SK-N-SH treated with all-trans-retinoic acid at 6 μM for 48 hours (cell line): ENCODE measurements around the gene LRRN1.

ENCODE experiments used
- ATAC-seq: fragments of 200-7000 bp; cut with Tn5 transposase; 3 replicates; pipeline ENCODE4 v1.9.1; 2020; ENCODE audit warnings: mild to moderate bottlenecking, moderate library complexity
- ARNTL ChIP-seq: fragments of 450-650 bp; formaldehyde crosslinking; IDR thresholded peaks from 2 replicates; pipeline ENCODE4 v1.5.0; 2020; ENCODE audit warnings: low read depth, mild to moderate bottlenecking, moderate library complexity, borderline replicate concordance
- BACH2 ChIP-seq: fragments of 250-450 bp; sonication (Bioruptor Pico); IDR thresholded peaks from 2 replicates; pipeline ENCODE4 v1.9.0; 2021; ENCODE audit warnings: mild to moderate bottlenecking, borderline replicate concordance
- CSDC2 ChIP-seq: fragments of 250-450 bp; sonication (Bioruptor Pico); IDR thresholded peaks from 2 replicates; pipeline ENCODE4 v1.5.0; 2020; ENCODE audit warnings: mild to moderate bottlenecking, moderate library complexity
- ESRRG ChIP-seq: fragments of 250-450 bp; sonication (Bioruptor Pico); IDR thresholded peaks from 2 replicates; pipeline ENCODE4 v1.6.1; 2021; ENCODE audit warnings: mild to moderate bottlenecking
- GLIS3 ChIP-seq: fragments of 250-450 bp; sonication (Bioruptor Pico); IDR thresholded peaks from 2 replicates; pipeline ENCODE4 v1.5.0; 2020; ENCODE audit warnings: mild to moderate bottlenecking, moderate library complexity
- ISL1 ChIP-seq: fragments of 250-450 bp; sonication (Bioruptor Pico); IDR thresholded peaks from 2 replicates; pipeline ENCODE4 v2.1.2; 2022; ENCODE audit warnings: mild to moderate bottlenecking, moderate library complexity
- OSR1 ChIP-seq: fragments of 250-450 bp; sonication (Bioruptor Pico); IDR thresholded peaks from 2 replicates; pipeline ENCODE4 v1.8.0; 2022; ENCODE audit warnings: moderate library complexity, mild to moderate bottlenecking, inconsistent platforms
- PPARA ChIP-seq: fragments of 250-450 bp; sonication (Bioruptor Pico); IDR thresholded peaks from 2 replicates; pipeline ENCODE4 v1.5.0; 2020; ENCODE audit warnings: mild to moderate bottlenecking, borderline replicate concordance
- RARB ChIP-seq: fragments of 250-450 bp; sonication (Bioruptor Pico); IDR thresholded peaks from 2 replicates; pipeline ENCODE4 v1.8.0; 2021; ENCODE audit warnings: mild to moderate bottlenecking, moderate library complexity
- SNAI2 ChIP-seq: fragments of 250-450 bp; sonication (Bioruptor Pico); IDR thresholded peaks from 2 replicates; pipeline ENCODE4 v1.5.0; 2020; ENCODE audit warnings: mild to moderate bottlenecking, moderate library complexity
- TCF4 ChIP-seq: fragments of 250-450 bp; sonication (Bioruptor Pico); IDR thresholded peaks from 2 replicates; pipeline ENCODE4 v1.8.0; 2021; ENCODE audit warnings: mild to moderate bottlenecking, moderate library complexity, borderline replicate concordance
- TOX ChIP-seq: fragments of 250-450 bp; sonication (Bioruptor Pico); IDR thresholded peaks from 2 replicates; pipeline ENCODE4 v1.8.0; 2021; ENCODE audit warnings: mild to moderate bottlenecking, moderate library complexity, borderline replicate concordance
- ZC3H10 ChIP-seq: fragments of 250-450 bp; sonication (Bioruptor Pico); IDR thresholded peaks from 2 replicates; pipeline ENCODE4 v1.5.1; 2021; ENCODE audit warnings: mild to moderate bottlenecking, moderate library complexity
- ZFP3 ChIP-seq: fragments of 250-450 bp; sonication (Bioruptor Pico); IDR thresholded peaks from 2 replicates; pipeline ENCODE4 v1.5.0; 2020; ENCODE audit warnings: mild to moderate bottlenecking, moderate library complexity
- ZNF565 ChIP-seq: fragments of 450-650 bp; formaldehyde crosslinking; conservative IDR thresholded peaks from 2 replicates; pipeline ENCODE4 v1.5.0; 2020; ENCODE audit warnings: low read depth, mild to moderate bottlenecking, moderate library complexity
- ZNF70 ChIP-seq: fragments of 450-650 bp; formaldehyde crosslinking; IDR thresholded peaks from 2 replicates; pipeline ENCODE4 v1.5.0; 2020; ENCODE audit warnings: mild to moderate bottlenecking, moderate library complexity
- ZNF8 ChIP-seq: fragments of 450-650 bp; formaldehyde crosslinking; IDR thresholded peaks from 2 replicates; pipeline ENCODE4 v1.5.0; 2020; ENCODE audit warnings: mild to moderate bottlenecking, moderate library complexity
- TF ChIP-seq, protein P1 (sequence below): fragments of 250-450 bp; sonication (Bioruptor Pico); IDR thresholded peaks from 2 replicates; pipeline ENCODE4 v1.8.0; 2021; ENCODE audit warnings: low read depth, mild to moderate bottlenecking, moderate library complexity, borderline replicate concordance
- TF ChIP-seq, protein P2 (sequence below): fragments of 250-450 bp; sonication (Bioruptor Pico); IDR thresholded peaks from 2 replicates; pipeline ENCODE4 v1.5.0; 2020; ENCODE audit warnings: mild to moderate bottlenecking, moderate library complexity
- TF ChIP-seq, protein P3 (sequence below): fragments of 250-450 bp; sonication (Bioruptor Pico); IDR thresholded peaks from 2 replicates; pipeline ENCODE4 v1.5.1; 2021; ENCODE audit warnings: mild to moderate bottlenecking, moderate library complexity
- TF ChIP-seq, protein P4 (sequence below): fragments of 250-450 bp; sonication (Bioruptor Pico); IDR thresholded peaks from 2 replicates; pipeline ENCODE4 v1.8.0; 2020; ENCODE audit warnings: mild to moderate bottlenecking, moderate library complexity, borderline replicate concordance
- TF ChIP-seq, protein P5 (sequence below): fragments of 250-450 bp; sonication (Bioruptor Pico); IDR thresholded peaks from 2 replicates; pipeline ENCODE4 v1.5.1; 2020; ENCODE audit warnings: low read depth, mild to moderate bottlenecking, moderate library complexity

The LRRN1 gene

DNA sequence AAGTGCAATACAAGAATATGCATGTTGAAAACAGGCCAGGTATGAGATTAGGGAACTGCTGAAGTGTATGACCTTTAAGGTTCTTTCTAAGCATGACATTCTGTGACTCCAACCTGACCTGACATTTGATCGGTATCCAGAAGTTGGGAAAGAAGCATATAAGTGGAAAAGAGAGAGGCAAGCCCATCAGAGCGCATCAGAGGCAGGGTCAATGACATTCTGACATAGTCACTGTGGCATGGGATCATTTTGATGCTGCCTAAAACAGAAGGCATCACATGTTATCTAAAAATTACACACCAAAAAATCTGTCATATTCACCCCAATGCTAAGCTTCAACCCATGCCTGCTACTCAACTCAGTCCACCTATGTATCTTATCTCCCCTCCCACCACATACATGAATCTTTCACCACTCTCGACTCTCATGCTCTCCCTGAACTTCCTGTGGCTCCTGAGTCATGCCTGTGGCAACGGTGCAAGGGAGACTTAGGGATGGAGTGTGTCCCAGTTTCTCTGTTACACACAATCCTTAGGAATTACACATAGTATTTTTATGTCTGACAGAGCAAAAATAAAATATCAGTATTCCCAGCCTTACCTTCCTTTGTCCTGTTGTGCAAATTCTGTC lies 20.5 kb upstream of the LRRN1 start:
- TF ChIP-seq, protein P1, sequence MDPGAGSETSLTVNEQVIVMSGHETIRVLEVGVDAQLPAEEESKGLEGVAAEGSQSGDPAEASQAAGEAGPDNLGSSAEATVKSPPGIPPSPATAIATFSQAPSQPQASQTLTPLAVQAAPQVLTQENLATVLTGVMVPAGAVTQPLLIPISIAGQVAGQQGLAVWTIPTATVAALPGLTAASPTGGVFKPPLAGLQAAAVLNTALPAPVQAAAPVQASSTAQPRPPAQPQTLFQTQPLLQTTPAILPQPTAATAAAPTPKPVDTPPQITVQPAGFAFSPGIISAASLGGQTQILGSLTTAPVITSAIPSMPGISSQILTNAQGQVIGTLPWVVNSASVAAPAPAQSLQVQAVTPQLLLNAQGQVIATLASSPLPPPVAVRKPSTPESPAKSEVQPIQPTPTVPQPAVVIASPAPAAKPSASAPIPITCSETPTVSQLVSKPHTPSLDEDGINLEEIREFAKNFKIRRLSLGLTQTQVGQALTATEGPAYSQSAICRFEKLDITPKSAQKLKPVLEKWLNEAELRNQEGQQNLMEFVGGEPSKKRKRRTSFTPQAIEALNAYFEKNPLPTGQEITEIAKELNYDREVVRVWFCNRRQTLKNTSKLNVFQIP (CRISPR knock-in tag): no peak
- TF ChIP-seq, protein P2, sequence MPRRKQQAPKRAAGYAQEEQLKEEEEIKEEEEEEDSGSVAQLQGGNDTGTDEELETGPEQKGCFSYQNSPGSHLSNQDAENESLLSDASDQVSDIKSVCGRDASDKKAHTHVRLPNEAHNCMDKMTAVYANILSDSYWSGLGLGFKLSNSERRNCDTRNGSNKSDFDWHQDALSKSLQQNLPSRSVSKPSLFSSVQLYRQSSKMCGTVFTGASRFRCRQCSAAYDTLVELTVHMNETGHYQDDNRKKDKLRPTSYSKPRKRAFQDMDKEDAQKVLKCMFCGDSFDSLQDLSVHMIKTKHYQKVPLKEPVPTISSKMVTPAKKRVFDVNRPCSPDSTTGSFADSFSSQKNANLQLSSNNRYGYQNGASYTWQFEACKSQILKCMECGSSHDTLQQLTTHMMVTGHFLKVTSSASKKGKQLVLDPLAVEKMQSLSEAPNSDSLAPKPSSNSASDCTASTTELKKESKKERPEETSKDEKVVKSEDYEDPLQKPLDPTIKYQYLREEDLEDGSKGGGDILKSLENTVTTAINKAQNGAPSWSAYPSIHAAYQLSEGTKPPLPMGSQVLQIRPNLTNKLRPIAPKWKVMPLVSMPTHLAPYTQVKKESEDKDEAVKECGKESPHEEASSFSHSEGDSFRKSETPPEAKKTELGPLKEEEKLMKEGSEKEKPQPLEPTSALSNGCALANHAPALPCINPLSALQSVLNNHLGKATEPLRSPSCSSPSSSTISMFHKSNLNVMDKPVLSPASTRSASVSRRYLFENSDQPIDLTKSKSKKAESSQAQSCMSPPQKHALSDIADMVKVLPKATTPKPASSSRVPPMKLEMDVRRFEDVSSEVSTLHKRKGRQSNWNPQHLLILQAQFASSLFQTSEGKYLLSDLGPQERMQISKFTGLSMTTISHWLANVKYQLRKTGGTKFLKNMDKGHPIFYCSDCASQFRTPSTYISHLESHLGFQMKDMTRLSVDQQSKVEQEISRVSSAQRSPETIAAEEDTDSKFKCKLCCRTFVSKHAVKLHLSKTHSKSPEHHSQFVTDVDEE (CRISPR knock-in tag): no peak
- no peak for TF ChIP-seq PPARA
- TF ChIP-seq ZNF565 (CRISPR knock-in tag): no peak
- no peak for TF ChIP-seq RARB
- no peak for TF ChIP-seq ESRRG (CRISPR knock-in tag)
- TF ChIP-seq, protein P3, sequence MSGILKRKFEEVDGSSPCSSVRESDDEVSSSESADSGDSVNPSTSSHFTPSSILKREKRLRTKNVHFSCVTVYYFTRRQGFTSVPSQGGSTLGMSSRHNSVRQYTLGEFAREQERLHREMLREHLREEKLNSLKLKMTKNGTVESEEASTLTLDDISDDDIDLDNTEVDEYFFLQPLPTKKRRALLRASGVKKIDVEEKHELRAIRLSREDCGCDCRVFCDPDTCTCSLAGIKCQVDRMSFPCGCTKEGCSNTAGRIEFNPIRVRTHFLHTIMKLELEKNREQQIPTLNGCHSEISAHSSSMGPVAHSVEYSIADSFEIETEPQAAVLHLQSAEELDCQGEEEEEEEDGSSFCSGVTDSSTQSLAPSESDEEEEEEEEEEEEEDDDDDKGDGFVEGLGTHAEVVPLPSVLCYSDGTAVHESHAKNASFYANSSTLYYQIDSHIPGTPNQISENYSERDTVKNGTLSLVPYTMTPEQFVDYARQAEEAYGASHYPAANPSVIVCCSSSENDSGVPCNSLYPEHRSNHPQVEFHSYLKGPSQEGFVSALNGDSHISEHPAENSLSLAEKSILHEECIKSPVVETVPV: no peak
- TF ChIP-seq ARNTL: no peak
- TF ChIP-seq GLIS3: no peak
- TF ChIP-seq, all 23 proteins: peak for 0
- no peak for ATAC-seq

DNA sequence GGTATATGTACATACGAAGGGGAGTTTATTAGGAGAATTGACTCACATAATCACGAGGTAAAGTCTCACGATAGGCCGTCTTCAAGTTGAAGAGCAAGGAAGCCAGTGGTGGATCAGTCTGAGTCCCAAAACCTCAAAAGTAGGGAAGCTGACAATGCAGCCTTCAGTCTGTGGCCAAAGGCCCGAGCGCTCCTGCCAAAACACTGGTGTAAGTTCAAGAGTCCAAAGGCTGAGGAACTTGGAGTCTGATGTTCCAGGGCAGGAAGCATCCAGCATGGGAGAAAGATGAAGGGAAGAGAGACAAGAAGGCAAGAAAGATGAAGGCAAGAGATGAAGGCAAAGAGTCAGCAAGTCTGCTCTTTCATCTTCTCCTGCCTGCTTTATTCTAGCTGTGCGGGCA lies 16.8 kb upstream of the LRRN1 start:
- ATAC-seq: no peak
- TF ChIP-seq, protein P3: no peak
- no peak for TF ChIP-seq ZNF70 (CRISPR knock-in tag)
- TF ChIP-seq PPARA: no peak
- no peak for TF ChIP-seq ZNF8 (CRISPR knock-in tag)
- TF ChIP-seq, protein P4, sequence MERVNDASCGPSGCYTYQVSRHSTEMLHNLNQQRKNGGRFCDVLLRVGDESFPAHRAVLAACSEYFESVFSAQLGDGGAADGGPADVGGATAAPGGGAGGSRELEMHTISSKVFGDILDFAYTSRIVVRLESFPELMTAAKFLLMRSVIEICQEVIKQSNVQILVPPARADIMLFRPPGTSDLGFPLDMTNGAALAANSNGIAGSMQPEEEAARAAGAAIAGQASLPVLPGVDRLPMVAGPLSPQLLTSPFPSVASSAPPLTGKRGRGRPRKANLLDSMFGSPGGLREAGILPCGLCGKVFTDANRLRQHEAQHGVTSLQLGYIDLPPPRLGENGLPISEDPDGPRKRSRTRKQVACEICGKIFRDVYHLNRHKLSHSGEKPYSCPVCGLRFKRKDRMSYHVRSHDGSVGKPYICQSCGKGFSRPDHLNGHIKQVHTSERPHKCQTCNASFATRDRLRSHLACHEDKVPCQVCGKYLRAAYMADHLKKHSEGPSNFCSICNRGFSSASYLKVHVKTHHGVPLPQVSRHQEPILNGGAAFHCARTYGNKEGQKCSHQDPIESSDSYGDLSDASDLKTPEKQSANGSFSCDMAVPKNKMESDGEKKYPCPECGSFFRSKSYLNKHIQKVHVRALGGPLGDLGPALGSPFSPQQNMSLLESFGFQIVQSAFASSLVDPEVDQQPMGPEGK (CRISPR knock-in tag): no peak
- no peak for TF ChIP-seq ZFP3
- TF ChIP-seq, protein P5, sequence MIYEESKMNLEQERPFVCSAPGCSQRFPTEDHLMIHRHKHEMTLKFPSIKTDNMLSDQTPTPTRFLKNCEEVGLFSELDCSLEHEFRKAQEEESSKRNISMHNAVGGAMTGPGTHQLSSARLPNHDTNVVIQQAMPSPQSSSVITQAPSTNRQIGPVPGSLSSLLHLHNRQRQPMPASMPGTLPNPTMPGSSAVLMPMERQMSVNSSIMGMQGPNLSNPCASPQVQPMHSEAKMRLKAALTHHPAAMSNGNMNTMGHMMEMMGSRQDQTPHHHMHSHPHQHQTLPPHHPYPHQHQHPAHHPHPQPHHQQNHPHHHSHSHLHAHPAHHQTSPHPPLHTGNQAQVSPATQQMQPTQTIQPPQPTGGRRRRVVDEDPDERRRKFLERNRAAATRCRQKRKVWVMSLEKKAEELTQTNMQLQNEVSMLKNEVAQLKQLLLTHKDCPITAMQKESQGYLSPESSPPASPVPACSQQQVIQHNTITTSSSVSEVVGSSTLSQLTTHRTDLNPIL: no peak
- no peak for TF ChIP-seq TCF4
- TF ChIP-seq ISL1 (CRISPR knock-in tag): no peak
- no peak for TF ChIP-seq TOX (CRISPR knock-in tag)
- no peak for TF ChIP-seq ZNF565 (CRISPR knock-in tag)
- TF ChIP-seq ARNTL: no peak
- TF ChIP-seq BACH2 (CRISPR knock-in tag): no peak
- TF ChIP-seq CSDC2 (CRISPR knock-in tag): no peak

DNA sequence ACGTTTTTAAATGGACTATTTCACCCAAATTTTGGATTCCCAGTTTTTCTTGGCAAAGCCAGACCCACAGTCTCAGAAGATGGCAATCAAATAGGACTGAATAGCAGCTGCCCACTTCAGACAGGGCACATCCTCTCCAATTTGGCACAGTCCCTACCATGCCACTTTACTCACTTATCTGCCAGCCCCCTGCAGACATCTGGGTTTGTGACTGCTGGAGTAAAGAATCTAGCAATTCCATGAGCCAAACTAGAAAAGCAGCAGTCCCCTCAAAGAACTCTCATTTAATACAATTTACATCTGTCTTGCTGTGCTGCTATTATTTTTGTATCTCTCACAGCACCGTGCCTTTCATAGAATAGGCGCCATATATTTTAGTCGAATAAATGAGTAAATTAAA lies 16.0 kb upstream of the LRRN1 start:
- ATAC-seq: no peak; the same call in 2 of the 3 replicates
- TF ChIP-seq TCF4 (no peak), ZC3H10 (no peak), TOX (CRISPR knock-in tag) (no peak), ZNF70 (CRISPR knock-in tag) (no peak), BACH2 (CRISPR knock-in tag) (no peak), OSR1 (CRISPR knock-in tag) (no peak), ZFP3 (no peak), SNAI2 (CRISPR knock-in tag) (no peak)
- TF ChIP-seq, protein P1 (CRISPR knock-in tag): no peak
- TF ChIP-seq, protein P4 (CRISPR knock-in tag): no peak
- TF ChIP-seq, protein P5: no peak
